ENCODE results near the gene NACC1.

DNA sequence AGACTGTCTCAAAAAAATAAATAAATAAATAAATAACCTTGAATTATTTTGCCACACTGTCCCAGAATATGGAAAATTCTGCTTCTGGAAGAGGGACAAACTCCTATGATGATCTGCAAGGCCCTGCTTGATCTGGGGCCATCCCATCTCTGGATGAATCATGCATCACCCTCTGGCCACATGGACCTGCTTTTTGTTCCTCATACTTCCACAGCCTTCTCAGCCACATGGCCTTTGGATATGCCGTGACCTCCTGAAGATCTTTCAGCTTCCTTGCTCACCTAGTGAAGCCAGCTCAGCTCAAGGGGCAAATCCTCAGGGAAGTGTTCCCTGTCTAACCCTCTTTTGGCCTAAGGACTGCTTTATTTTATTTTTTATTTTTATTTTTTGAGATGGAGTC, 42.5 kb downstream of the NACC1 start:
- TF ChIP-seq CTCF (IDR thresholded peaks at IDR 0.05; ENCODE audit: low read length) (no peak), EZH2 (optimal IDR thresholded peaks at IDR 0.05; ENCODE audit: low read depth, low read length) (no peak)

All from MM.1S (cell line).